NCI-H1105 (cell line): ENCODE results near the gene UBE4B.

ENCODE experiments used
- DNase-seq: peaks from one replicate; lab custom pipeline; 2025; lab: John Stamatoyannopoulos, UW

The UBE4B gene

DNA sequence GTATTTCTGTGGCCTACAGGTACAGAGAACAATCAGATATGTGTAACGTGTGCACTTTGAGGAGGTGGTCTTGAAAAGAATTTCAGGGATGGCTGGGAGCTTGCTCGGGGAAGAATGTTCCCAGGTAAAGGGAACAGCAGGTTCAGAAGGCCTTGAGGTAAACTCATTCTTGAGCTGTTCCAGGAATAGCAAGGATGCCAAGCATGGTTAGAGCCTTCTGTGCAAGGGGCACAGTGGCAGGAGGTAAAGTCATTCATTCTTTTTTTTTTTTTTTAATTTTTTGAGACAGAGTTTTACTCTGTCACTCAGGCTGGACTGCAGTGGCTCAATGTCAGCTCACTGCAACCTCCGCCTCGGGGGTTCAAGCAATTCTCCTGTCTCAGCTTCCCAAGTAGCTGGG lies 10.0 kb downstream of the UBE4B start:
- DNase-seq: no peak

DNA sequence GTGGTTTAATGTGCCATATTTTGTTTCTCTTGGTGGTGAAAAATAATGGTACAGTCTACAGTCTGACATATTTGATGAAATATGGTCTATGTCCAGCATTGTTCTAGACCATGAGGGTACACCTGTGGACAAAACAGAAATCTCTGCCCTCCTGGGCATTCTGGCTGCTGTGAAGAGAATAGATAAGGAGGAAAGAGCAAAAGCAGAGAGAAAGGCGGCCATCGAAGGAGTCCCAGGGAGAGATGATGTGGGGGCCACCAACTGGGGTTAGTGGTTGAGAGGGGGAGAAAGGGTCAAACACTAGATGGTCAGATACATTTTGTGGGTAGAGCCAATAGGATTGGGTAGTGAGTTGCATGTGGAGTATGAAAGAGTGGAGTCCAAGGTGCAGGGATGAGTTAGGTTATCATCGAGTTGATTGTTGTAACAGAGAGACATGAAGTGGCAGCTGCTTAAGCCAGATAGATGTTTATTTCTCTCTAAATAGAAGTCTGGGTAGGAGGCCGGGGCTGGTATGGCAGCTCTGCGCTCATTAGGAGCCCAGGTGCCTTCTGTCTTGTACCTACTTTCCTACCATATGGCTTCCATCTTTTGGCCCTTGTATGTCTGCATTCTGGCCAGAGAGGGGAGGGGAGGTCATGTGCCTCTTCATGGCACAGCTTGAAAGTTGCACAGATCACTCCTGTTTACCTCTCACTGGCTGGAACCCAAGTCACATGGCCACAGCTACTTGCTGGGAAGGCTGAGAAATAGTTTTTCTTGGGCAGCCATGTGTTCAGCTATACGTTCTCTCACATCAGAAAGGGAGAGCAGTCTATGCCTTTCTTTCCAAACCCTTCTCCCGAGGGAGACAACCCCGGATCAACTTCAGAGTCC lies 13.0 kb downstream of the UBE4B start:
- no peak for DNase-seq

DNA sequence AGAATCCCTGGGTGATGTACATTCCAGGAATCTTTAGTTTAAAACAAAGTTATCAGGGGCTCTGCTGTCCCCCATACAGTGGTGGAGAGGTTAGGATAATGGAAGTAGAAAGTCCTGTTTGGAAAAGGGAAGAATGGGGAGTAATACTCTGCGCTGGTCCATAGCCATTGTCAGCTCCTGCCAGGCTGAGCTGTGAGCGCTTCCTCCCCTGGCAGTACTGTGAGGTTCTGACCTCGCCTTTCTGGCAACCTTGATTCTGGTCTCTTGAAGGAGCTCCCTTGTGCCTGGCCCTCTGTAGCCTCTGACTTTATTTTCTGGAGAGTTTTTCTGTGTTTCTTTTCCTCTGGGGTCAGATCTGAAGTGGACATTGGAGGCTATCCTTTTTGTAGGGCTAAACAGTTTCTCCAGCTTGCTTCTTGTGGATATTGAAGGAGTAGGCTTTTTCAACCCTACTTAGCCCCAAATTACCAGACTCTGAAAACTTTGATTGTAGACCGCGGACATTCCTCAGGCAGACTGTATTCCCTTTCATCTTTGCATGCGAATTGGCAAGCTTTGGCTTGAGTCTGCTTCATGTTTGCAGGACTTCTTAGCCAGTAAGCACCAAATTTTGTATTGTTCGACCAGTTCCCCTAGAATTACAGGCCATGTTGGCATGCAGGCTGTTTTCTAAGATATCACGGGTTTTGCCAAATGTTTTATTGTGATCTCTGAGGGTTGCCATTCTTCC lies 13.8 kb downstream of the UBE4B start:
- DNase-seq: no peak

DNA sequence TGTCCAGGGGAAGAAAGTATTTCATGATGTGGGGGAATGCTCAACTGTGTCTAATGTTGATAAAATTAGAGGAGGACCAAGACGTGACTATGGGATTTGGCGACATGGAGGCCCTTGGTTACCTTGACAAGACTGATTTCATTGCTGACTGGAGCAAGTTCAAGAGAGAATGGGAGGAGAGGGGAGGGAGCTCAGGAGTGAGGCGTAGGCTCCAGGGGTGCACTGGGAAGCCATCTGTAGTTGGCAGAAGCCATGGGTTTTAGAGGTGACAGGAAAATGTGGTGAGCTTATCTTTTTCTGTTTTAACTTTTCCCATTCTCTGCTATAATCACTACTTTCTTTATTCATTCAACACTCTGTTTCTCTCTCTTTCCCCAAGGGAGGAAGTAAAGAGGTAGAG lies 15.8 kb downstream of the UBE4B start:
- DNase-seq: no peak

DNA sequence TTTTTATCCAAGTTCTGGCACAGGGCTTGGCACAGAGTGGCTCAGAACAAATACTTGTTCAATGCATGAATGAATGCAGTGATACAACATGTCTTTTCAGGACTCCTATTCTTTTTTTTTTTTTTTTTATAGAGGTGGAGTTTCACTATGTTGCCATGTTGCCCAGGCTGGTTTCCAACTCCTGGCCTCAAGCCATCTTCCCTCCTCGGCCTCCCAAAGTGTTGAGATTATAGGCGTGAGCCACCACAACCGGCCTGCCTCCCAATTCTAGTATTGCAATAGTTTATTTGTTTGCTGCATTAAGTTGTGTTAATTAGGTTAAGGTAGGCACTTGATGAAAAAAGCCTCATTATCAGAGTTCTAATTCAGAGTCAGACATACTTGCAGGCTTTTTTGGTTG lies 17.9 kb downstream of the UBE4B start:
- DNase-seq: no peak

DNA sequence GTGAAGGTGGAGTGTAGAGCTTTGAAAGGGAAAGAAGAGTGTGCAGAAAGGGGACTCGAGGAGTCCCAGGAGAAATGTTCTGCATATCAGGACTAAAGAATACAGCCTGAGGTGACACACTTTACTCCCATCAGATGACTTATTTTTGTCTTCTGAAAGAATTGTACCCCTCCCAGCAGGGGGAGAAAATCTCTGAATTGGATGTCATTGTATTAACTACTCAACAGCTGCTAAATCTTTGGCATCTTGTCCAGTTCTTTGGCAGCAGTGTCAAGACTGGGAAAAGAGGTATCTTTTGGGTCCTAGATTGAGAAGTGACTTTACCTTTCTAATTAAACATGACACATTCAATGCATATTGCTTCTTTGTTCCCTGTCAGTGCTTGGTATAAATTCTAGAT lies 18.9 kb downstream of the UBE4B start:
- no peak for DNase-seq

DNA sequence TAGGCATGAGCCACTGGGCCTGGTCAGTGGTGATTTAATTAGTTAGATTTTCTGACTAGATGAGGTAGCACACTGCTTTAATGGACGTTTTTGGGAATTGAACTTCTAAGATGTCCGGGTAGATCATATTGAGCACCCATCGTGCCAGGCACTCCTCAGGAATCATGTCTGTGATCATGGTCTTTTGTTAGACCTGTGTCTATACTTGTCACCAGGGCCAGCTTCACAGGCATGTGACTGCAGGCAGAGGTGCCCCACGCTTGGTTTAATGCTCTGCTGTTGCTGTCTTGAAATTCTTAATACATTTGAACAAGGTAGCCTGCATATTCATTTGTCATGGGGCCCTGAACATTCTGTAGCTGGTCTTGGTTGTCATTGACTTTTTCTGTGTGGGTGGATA lies 19.6 kb downstream of the UBE4B start:
- DNase-seq: no peak

DNA sequence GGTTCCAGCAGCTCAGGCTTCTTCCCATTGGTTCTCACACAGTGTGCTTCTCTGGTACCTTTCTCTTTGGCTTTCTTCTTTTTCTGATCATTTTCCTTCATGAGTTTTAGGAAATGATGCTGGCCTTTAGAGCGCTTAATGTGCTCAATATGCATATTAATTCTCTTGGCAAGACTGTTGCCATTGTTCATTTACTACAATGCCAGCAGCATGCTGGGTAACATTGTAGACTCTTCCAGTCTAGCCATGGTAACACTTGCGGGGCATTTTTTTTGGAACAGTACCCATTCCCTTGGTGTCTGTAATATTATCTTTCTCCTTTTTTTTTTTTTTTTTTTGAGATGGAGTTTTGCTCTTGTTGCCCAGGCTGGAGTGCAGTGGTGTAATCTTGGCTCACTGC lies 21.7 kb downstream of the UBE4B start:
- DNase-seq: no peak

DNA sequence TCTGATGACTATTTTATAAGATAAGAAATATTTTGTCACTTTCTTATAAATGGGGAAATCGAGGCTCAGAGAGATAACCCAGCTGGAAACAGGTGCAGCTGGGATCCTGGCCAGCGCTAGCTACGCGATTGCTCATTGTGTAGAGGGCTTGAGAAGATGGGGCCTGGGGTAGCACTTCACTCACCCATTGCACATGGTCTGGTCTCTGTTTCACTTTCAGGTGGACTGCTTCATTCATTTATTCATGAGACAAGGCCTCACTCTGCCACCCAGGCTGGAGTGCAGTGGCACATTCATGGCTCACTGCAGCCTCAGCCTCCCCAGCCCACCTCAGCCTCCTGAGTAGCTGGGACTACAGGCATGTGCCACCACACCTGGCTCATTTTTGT lies 23.8 kb downstream of the UBE4B start:
- no peak for DNase-seq

DNA sequence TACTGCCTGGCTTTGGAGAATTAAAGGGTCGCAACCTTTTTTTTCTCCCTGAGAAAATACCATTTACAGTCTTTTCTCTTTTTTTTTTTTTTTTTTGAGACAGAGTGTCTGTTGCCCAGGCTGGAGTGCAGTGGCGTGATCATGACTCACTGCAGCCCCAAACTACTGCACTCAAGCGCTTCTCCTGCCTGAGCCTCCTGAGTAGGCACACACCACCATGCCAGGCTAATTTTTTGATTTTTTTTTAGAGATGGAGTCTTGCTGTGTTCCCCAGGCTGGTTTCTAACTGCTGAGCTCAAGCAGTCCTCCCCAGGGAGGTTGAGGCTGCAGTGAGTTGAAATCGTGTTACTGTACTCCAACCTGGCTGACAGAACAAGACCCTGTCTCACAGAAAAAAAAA lies 24.6 kb downstream of the UBE4B start:
- DNase-seq: no peak

DNA sequence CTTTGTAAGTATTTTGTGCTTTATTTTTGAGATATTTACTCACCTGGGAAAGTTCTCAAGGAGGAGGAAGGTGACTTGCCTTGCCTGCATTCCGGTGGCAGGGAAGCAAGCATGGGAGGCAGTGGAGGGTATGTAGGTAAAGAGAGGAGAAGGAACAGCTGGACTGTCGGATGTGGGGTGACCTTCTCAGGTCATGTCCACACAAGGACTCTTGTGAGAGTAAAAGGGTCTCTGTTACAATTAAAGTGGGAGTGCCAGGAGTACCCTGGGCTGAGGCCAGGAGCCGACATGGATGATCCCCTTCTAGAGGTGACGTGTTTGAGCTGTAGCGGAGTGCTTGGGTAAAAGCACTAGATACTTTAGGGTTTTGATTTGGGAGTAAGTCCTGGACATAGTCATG lies 25.0 kb downstream of the UBE4B start:
- no peak for DNase-seq

DNA sequence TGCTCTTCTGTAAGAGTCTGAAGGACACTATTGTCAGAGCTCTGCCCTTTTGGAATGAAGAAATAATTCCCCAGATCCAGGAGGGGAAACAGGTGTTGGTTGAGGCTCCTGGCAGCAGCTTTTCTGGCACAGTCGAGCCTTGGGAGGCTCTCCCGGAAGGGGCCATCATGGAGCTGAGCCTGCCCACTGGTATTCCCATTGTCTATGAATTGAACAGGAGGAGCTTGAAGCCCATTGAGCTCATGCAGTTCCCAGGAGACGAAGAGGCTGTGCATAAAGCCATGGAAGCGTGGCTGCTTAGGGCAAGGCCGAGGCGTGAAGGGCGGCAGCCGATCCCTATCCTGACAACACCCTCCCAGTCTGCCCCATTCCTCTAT lies 26.6 kb downstream of the UBE4B start:
- DNase-seq: no peak

DNA sequence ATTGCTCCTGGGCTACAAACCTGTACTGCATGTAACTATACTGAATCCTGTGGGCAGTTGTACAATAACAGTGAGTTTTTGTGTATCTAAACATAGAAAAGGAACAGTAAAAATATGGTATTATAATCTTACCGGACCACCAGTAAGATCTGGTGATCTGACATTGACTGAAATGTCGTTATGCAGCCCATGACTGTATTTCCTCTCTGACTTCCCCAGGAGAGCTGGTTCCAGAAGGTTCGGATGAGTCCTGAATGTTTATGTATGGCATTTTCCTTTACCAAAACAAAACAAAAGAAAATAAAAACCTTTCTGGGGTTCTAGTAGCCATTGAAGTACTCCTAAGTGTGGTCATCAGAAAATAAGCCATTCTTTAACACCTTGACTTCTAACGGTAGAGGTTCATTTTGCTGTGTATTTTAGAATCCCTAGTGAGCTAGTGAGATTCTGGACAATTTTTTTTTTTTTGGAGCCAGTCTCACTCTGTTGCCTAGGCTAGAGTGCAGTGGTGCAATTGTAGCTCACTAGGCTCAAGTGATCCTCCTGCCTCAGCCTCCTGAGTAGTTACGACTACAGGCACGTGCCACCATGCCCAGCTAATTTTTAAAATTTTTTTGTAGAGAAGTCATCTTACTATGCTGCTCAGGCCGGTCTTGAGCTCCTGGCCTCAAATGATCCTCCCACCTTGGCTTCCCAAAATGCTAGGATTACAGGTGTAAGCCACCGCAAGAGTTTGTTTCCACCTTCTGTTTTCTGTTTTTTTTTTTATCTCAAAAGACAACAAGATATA lies 27.7 kb downstream of the UBE4B start:
- DNase-seq: no peak

DNA sequence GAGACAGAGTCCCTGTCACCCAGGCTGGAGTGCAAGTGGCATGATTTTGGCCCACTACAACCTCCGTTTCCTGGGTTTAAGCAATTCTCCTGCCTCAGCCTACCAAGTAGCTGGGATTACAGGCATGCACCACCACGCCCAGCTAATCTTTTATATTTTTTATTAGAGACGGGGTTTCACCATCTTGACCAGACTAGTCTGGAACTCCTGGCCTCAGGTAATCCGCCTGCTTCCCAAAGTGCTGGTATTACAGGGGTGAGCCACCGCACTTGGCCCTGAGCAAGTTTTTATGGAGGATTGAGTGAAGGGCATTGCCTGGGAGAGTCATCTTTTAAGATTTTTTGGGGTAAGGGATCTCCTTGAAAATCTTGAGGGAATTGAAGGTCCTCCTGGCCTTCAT lies 28.5 kb downstream of the UBE4B start:
- no peak for DNase-seq

DNA sequence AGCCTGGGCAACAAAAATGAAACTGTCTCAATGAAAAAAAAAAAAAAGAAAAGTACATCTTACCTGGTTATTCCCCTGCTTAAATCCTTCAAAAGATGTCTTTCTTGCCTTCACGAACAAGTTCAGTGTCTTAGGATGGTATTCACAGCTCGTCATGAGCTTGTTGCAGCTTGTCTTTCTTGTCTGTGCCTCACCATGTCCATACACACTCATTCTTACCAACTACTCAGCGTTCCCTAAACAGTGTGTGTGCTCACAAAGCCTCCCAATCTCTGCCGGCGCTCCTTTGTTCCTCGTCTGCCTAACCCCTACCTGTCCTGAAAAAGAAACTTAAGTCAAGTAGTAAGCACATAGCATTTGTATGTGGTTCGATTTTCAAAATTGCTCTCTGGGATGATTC lies 31.1 kb downstream of the UBE4B start:
- no peak for DNase-seq

DNA sequence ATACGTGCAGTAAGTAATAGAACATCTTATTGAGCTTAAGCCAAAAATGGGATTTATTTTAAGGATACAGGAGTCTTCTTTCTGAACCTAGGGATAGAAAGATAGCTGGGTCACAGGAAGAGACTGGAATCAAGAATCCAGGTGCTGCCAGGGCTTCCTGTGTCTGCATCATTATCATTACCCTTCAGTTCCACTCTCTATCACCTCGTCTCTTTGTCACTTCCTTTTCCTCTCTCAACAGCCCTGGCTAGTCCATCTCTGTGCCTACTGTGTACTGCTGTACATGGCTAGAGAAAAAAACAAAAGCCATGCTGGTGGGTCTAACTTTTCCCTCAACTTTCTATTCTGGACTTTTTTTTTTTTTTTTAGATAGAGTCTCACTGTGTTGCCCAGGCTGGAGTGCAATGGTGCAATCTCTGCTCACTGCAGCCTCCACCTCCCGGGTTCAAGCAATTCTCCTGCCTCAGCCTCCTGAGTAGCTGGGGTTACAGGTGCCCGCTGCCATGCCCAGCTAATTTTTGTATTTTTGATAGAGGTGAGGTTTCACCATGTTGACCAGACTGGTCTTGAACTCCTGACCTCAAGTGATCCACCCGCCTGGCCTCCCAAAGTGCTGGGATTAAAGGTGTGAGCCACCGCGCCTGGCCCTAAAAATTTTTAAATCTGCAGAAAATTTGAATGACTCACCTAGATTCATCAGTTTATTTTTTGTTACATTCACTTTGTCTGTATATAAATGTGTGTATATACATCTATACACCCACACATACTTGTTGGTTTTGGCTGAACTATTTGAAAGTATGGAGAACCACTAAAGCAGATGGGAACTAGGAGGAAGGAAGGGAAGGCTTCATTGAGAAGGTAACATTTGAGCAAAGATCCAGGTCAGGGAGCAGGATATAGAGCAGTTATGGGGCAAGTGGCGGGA lies 31.9 kb downstream of the UBE4B start:
- DNase-seq: no peak

DNA sequence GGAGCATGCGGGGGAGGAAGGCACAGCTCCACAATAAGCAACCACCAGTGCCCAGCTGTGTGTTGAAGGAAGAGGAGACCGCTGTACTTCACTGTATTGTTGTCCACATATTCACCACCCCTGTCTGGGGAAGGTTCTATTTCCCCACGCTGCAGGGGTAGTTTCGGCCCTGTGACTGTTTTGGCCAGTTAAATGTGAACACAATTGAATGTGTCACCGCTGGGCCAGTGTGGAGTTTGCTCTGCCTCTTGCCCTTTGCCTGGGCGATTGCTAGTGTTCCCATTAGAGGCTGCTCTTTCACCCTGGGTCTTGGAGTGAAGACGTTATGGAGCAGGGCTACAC lies 32.6 kb downstream of the UBE4B start:
- DNase-seq: no peak

DNA sequence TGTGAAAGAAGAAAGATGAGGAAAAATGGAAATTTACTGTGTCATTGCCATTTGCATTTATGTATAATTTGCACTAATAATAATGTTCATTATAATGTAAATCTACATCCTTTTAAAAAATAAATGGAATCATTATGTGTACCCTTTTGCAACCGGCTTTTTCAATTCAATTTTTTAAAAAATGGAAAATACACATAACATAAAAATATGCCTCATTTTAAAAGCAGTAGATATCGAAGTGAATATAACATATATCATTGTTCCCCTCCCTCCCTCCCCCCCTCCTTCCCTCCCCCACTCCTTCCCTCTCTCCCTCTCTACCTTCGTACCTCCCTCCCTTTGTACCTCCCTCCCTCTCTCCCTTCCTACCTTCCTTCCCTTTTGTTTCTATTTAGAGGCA lies 33.0 kb downstream of the UBE4B start:
- DNase-seq: no peak

DNA sequence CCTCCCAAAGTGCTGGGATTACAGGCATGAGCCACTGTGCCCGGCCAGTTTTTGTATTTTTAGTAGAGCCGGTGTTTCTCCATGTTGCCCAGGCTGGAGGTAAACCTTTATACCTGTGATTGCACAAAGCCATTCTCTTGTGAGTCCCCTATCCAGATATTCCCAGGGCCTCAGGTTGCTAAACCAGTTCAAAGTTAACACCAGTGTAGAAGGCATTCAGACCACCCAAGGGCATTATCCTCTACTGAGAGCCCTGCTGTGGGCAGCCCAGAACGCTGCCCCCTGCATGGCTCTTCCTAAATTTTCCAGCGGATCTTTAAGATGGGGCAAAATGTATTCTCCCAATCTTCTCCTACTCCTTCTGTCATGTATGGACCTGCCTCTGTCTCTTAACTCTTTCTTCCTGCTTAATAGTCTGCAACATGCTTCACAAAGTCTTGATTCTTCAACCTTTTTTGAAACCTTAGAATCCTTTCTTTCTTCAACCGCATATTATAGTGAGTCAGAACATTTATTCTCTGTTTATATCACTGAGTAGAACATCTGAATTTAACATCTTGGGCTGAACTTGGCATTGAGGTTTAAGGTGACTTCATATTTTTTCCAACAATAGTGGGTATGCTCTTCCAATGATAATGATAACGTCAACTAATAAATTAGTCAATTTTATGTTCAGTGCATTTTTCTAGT lies 36.0 kb downstream of the UBE4B start:
- no peak for DNase-seq

DNA sequence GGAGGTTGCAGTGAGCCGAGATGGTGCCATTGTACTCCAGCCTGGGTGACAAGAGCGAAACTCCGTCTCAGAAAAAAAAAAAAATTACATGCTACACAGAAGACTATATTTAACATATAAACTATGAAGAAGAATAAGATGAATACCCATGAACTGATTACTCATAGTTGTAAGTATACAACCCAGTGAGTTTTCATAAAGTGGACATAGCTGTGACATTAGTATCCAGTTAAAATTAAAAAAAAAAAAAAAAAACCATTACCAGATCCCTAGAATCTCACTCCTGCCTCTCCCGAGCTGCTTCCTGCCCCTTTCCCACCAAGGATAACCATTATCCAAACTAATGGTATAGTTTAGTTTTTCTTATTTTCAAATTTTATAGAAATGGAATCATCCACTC lies 37.4 kb downstream of the UBE4B start:
- no peak for DNase-seq

DNA sequence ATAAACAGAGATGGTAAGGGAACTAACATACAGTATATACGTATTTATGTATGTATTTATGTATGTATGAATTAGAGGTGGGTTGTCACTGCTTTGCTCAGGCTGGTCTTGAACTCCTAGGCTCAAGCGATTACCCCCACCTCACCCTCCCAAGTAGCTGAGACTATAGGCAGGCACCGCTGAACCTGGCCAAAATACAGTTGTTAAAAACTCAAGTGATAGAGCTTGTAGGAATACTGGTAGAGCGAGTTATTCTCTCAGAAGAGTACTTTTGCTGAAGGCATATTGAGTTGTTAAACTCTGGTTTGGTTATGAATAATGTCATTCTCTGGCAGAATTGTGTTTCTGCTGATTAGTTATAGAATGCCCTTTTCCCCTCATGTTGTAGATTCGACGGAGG lies 38.9 kb downstream of the UBE4B start:
- DNase-seq: no peak
